ENCODE measurements around the gene EFNB3. TPM values are rescaled to one million over a fixed set of nuclear protein-coding genes. Genes with fewer than 3 reads are reported as not detected.

EFNB3 gene
- total and polyA plus RNA-seq, 10 of the 15 experiments (the other 5 are each of a cell fraction or from before 2014, with no cell fraction given) = 0.01 to 0.13 (median 0.04) TPM; not detected in 5

DNA sequence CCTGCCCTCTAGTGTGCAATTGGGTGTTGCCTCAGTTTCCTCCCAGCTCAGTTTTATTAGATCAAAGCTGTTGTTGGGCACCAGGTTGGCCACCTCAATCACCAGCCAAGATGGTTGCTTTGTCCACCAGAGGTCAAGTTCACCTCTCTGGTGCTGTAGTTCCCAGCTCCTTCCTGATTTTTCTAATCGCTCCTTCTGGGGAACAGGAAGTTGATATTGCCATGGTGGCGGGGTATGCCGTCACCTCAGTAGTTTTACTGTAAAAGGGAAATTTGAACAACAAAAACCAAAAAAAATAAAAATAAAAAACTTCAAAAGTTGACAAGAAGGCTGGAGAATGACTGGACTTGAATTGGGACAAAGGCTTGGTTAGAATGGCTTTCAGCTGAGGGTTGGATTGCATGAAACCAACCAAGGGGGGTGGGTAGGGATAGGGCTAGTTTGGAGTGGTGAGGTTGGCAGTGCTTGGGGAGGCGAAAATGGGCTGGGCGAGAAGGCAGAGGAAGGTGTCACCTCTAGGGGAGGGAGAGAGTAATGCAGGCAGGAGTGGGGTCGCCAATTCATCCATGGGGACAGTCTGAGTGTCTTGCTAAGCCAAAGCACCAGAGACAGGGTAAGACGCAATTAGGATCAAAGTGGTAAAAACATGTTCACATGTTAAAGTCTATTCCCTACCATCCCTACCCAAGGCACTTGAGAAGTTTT, 6.2 kb downstream of the EFNB3 start:
- Histone ChIP-seq H3K4me1 (ENCODE audit: control insufficient read depth, insufficient read depth, low read length) (peaks cover 5% of the 10 kb centered on the region), H3K4me3 (no peak overlapping the region), H3K9me3 (replicated peaks; ENCODE audit: control insufficient read depth, insufficient read depth, low read length) (no peaks in the 10 kb centered on the region), H3K27ac (ENCODE audit: control insufficient read depth, insufficient read depth) (no peak overlapping the region), H4K20me1 (ENCODE audit: control insufficient read depth, insufficient read depth) (no peaks in the 10 kb centered on the region), H3K27me3 (replicated peaks in 1 of 2; ENCODE audit: control insufficient read depth in 2 of 2, insufficient read depth in 2 of 2, low read length in 1 of 2) (peaks cover 0 to 6% of the 10 kb centered on the region in 2 experiments; a peak in 2 of 4 replicates), H3K79me2 (ENCODE audit: control insufficient read depth, insufficient read depth, low read length) (no peaks in the 10 kb centered on the region), H3K4me2 (ENCODE audit: control insufficient read depth, insufficient read depth) (no peak overlapping the region), H2AFZ (ENCODE audit: control insufficient read depth, low read depth, low read length) (no peak overlapping the region), H3K9ac (ENCODE audit: control insufficient read depth, insufficient read depth, low read length) (no peak overlapping the region), H3K36me3 (ENCODE audit: control insufficient read depth in 2 of 2, insufficient read depth in 2 of 2, low read length in 1 of 2) (no peaks in the 10 kb centered on the region)
- TF ChIP-seq, protein P1, sequence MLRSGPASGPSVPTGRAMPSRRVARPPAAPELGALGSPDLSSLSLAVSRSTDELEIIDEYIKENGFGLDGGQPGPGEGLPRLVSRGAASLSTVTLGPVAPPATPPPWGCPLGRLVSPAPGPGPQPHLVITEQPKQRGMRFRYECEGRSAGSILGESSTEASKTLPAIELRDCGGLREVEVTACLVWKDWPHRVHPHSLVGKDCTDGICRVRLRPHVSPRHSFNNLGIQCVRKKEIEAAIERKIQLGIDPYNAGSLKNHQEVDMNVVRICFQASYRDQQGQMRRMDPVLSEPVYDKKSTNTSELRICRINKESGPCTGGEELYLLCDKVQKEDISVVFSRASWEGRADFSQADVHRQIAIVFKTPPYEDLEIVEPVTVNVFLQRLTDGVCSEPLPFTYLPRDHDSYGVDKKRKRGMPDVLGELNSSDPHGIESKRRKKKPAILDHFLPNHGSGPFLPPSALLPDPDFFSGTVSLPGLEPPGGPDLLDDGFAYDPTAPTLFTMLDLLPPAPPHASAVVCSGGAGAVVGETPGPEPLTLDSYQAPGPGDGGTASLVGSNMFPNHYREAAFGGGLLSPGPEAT (IDR thresholded peaks at IDR 0.05; ENCODE audit: low read depth) = no peak
- no peak for TF ChIP-seq SIN3A (IDR thresholded peaks at IDR 0.05; ENCODE audit: low read depth, low read length)
- TF ChIP-seq, protein P2, sequence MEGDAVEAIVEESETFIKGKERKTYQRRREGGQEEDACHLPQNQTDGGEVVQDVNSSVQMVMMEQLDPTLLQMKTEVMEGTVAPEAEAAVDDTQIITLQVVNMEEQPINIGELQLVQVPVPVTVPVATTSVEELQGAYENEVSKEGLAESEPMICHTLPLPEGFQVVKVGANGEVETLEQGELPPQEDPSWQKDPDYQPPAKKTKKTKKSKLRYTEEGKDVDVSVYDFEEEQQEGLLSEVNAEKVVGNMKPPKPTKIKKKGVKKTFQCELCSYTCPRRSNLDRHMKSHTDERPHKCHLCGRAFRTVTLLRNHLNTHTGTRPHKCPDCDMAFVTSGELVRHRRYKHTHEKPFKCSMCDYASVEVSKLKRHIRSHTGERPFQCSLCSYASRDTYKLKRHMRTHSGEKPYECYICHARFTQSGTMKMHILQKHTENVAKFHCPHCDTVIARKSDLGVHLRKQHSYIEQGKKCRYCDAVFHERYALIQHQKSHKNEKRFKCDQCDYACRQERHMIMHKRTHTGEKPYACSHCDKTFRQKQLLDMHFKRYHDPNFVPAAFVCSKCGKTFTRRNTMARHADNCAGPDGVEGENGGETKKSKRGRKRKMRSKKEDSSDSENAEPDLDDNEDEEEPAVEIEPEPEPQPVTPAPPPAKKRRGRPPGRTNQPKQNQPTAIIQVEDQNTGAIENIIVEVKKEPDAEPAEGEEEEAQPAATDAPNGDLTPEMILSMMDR (IDR thresholded peaks at IDR 0.05 in 2 of 3, conservative IDR thresholded peaks at IDR 0.05 in 1 of 3; ENCODE audit: control insufficient read depth in 2 of 3, extremely low read depth in 1 of 3, insufficient read depth in 1 of 3, low read depth in 3 of 3, low read length in 3 of 3) = peak in 2 of 3 experiments; percentile 21 to 26; a peak in 3 of 6 replicates
- FAIRE-seq = no peak
- in situ Hi-C loops (cut with MboI) (no loop called here), intact Hi-C loops (cut with micrococcal nuclease; ENCODE audit: unreplicated experiment) (no loop called here)
- no peak for DNase-seq (ENCODE audit: low read depth, low spot score)
- BruUV-seq (replicated peaks) = no TSS peak
- peak; percentile 76 for ATAC-seq
- POLR2A ChIA-PET = no interaction called here
- RAD21 ChIA-PET (ENCODE audit: unreplicated experiment) = no interaction called here
- 67% methylated on average over 7 of the region's 7 CpGs for WGBS (ENCODE audit: insufficient coverage, insufficient replicate concordance, low lambda C conversion rate, missing lambda C conversion rate)
- CTCF ChIA-PET = no interaction called here
- SMC1A ChIA-PET (ENCODE audit: uncharacterized antibody, unreplicated experiment) = no interaction called here
